Ectodermal cell (in vitro differentiated cells): ENCODE results near the gene ZNF80.

Source experiments
- H3K27ac ChIP-seq: 2 replicates; pipeline ENCODE4 v1.7.0; 2013; ENCODE audit warnings: mild to moderate bottlenecking, low read depth, low read length; ENCODE audit not compliant: insufficient read depth, poor library complexity, severe bottlenecking
- H3K27me3 ChIP-seq: 2 replicates; pipeline ENCODE4 v1.7.0; 2013; ENCODE audit warnings: mild to moderate bottlenecking, low read length; ENCODE audit not compliant: insufficient read depth, control insufficient read depth, poor library complexity, severe bottlenecking
- H3K36me3 ChIP-seq: one replicate; pipeline ENCODE4 v1.7.0; 2013; ENCODE audit warnings: low read length; ENCODE audit not compliant: control insufficient read depth, insufficient read depth
- H3K4me1 ChIP-seq: one replicate; pipeline ENCODE4 v1.7.0; 2013; ENCODE audit warnings: low read length; ENCODE audit not compliant: control insufficient read depth, insufficient read depth
- H3K4me3 ChIP-seq: 2 replicates; pipeline ENCODE4 v1.7.0; 2013; ENCODE audit warnings: low read depth, low read length, control low read depth; ENCODE audit not compliant: insufficient read depth
- H3K9me3 ChIP-seq: 2 replicates; pipeline ENCODE4 v1.7.0; 2013; ENCODE audit warnings: mild to moderate bottlenecking, low read length, moderate library complexity; ENCODE audit not compliant: control insufficient read depth
- WGBS, 2 experiments: methylation state at CpG; one replicate each; pipeline ENCODE4 v1.1.7; 2013; ENCODE audit warnings: missing lambda C conversion rate in 2 of 2; 5-methylcytosine and 5-hydroxymethylcytosine counted together

The ZNF80 gene

GRCh38 chr3:114221165-114221880, 16.1 kb downstream of the ZNF80 start:
- 93 to 94% methylated on average over 9 of the region's 9 CpGs for WGBS, 2 experiments
- no peak overlapping the region for H3K27ac ChIP-seq
- no peak overlapping the region for H3K4me3 ChIP-seq

GRCh38 chr3:114219741-114220140, 17.6 kb downstream of the ZNF80 start:
- WGBS, 2 experiments: 75 to 92% methylated on average over 2 of the region's 2 CpGs
- Histone ChIP-seq H3K4me3 (no peak overlapping the region), H3K36me3 (no peaks in the 10 kb centered on the region), H3K27me3 (no peaks in the 10 kb centered on the region), H3K27ac (no peak overlapping the region), H3K4me1 (peaks cover 2% of the 10 kb centered on the region), H3K9me3 (no peaks in the 10 kb centered on the region)

More at GRCh38 chr3:114221165-114221880, 16.1 kb downstream of the ZNF80 start:
- H3K36me3 ChIP-seq: no peaks in the 10 kb centered on the region
- no peaks in the 10 kb centered on the region for H3K4me1 ChIP-seq
- no peaks in the 10 kb centered on the region for H3K9me3 ChIP-seq
- no peaks in the 10 kb centered on the region for H3K27me3 ChIP-seq

GRCh38 chr3:114218578-114219185, 18.7 kb downstream of the ZNF80 start:
- Histone ChIP-seq H3K4me1 (peaks cover 10% of the 10 kb centered on the region), H3K9me3 (no peaks in the 10 kb centered on the region), H3K4me3 (no peak overlapping the region), H3K27me3 (no peaks in the 10 kb centered on the region), H3K27ac (no peak overlapping the region), H3K36me3 (no peaks in the 10 kb centered on the region)
- 88 to 91% methylated on average over 12 of the region's 12 CpGs for WGBS, 2 experiments

GRCh38 chr3:114218006-114218405, 19.4 kb downstream of the ZNF80 start:
- H3K4me1 ChIP-seq: peaks cover 10% of the 10 kb centered on the region
- H3K27ac ChIP-seq: no peak overlapping the region
- H3K4me3 ChIP-seq: no peak overlapping the region
- no peaks in the 10 kb centered on the region for H3K27me3 ChIP-seq
- 87 to 95% methylated on average over 3 of the region's 3 CpGs for WGBS, 2 experiments
- no peaks in the 10 kb centered on the region for H3K9me3 ChIP-seq
- no peaks in the 10 kb centered on the region for H3K36me3 ChIP-seq

GRCh38 chr3:114217266-114217665, 20.1 kb downstream of the ZNF80 start:
- Histone ChIP-seq H3K9me3 (no peaks in the 10 kb centered on the region), H3K27ac (no peak overlapping the region), H3K36me3 (no peaks in the 10 kb centered on the region), H3K4me1 (peaks cover 10% of the 10 kb centered on the region), H3K4me3 (no peak overlapping the region), H3K27me3 (no peaks in the 10 kb centered on the region)

- Histone ChIP-seq H3K27ac (no peak overlapping the region), H3K4me3 (no peak overlapping the region), H3K4me1 (peaks cover 10% of the 10 kb centered on the region), H3K27me3 (no peaks in the 10 kb centered on the region), H3K9me3 (no peaks in the 10 kb centered on the region), H3K36me3 (no peaks in the 10 kb centered on the region)
- 93 to 95% methylated on average over 5 of the region's 5 CpGs for WGBS, 2 experiments
These were observed 21.0 kb downstream of the ZNF80 start for GRCh38 chr3:114216186-114216970.

- H3K4me1 ChIP-seq: peaks cover 10% of the 10 kb centered on the region
- no peaks in the 10 kb centered on the region for H3K36me3 ChIP-seq
- H3K27ac ChIP-seq: no peak overlapping the region
- H3K9me3 ChIP-seq: no peaks in the 10 kb centered on the region
- no peak overlapping the region for H3K4me3 ChIP-seq
- WGBS, 2 experiments: 69 to 78% methylated on average over 6 of the region's 6 CpGs
- H3K27me3 ChIP-seq: no peaks in the 10 kb centered on the region
These were observed 22.6 kb downstream of the ZNF80 start for GRCh38 chr3:114214542-114215341.

- Histone ChIP-seq H3K36me3 (no peaks in the 10 kb centered on the region), H3K4me3 (no peak overlapping the region), H3K27ac (no peak overlapping the region), H3K9me3 (no peaks in the 10 kb centered on the region), H3K27me3 (no peaks in the 10 kb centered on the region), H3K4me1 (peaks cover 10% of the 10 kb centered on the region)
- 40 to 43% methylated on average over 18 of the region's 19 CpGs for WGBS, 2 experiments
These were observed 23.5 kb downstream of the ZNF80 start for GRCh38 chr3:114213627-114214541.

- no peaks in the 10 kb centered on the region for H3K9me3 ChIP-seq
- 82 to 90% methylated on average over 4 of the region's 4 CpGs for WGBS, 2 experiments
- no peak overlapping the region for H3K4me3 ChIP-seq
- peaks cover 10% of the 10 kb centered on the region for H3K4me1 ChIP-seq
- no peaks in the 10 kb centered on the region for H3K27me3 ChIP-seq
- H3K36me3 ChIP-seq: no peaks in the 10 kb centered on the region
- H3K27ac ChIP-seq: no peak overlapping the region
These were observed 24.1 kb downstream of the ZNF80 start for GRCh38 chr3:114213292-114213626.
